ENCODE data around the gene ANKRD22.

Gene ANKRD22

GRCh38 chr10:88833723-88834122 is 17.9 kb downstream of the ANKRD22 start:
- Mint-ChIP-seq H3K27ac (no peak overlapping the region), H3K4me1 (ENCODE audit: low read depth) (peaks cover 39% of the 10 kb centered on the region), H3K36me3 (ENCODE audit: low read depth) (no peaks in the 10 kb centered on the region), H3K4me3 (no peak overlapping the region), H3K9me3 (no peaks in the 10 kb centered on the region), H3K27me3 (peaks cover 6% of the 10 kb centered on the region)

GRCh38 chr10:88833156-88833555 is 18.5 kb downstream of the ANKRD22 start:
- H3K27me3 Mint-ChIP-seq = peaks cover 6% of the 10 kb centered on the region
- no peak overlapping the region for H3K27ac Mint-ChIP-seq
- H3K9me3 Mint-ChIP-seq = no peaks in the 10 kb centered on the region
- peaks cover 43% of the 10 kb centered on the region for H3K4me1 Mint-ChIP-seq (ENCODE audit: low read depth)
- H3K36me3 Mint-ChIP-seq (ENCODE audit: low read depth) = no peaks in the 10 kb centered on the region
- H3K4me3 Mint-ChIP-seq = no peak overlapping the region

GRCh38 chr10:88832376-88832775 is 19.3 kb downstream of the ANKRD22 start:
- peaks cover 6% of the 10 kb centered on the region for H3K27me3 Mint-ChIP-seq
- peaks cover 51% of the 10 kb centered on the region for H3K4me1 Mint-ChIP-seq (ENCODE audit: low read depth)
- H3K4me3 Mint-ChIP-seq = no peak overlapping the region
- no peak overlapping the region for H3K27ac Mint-ChIP-seq
- H3K36me3 Mint-ChIP-seq (ENCODE audit: low read depth) = no peaks in the 10 kb centered on the region
- H3K9me3 Mint-ChIP-seq = no peaks in the 10 kb centered on the region

GRCh38 chr10:88831709-88832108 is 19.9 kb downstream of the ANKRD22 start:
- H3K4me3 Mint-ChIP-seq = no peak overlapping the region
- H3K27me3 Mint-ChIP-seq = peaks cover 6% of the 10 kb centered on the region
- H3K36me3 Mint-ChIP-seq (ENCODE audit: low read depth) = no peaks in the 10 kb centered on the region
- peaks cover 56% of the 10 kb centered on the region for H3K4me1 Mint-ChIP-seq (ENCODE audit: low read depth)
- H3K9me3 Mint-ChIP-seq = no peaks in the 10 kb centered on the region
- H3K27ac Mint-ChIP-seq = peak overlapping the region; percentile 45

- Mint-ChIP-seq H3K27ac (peak overlapping the region; percentile 68), H3K9me3 (no peaks in the 10 kb centered on the region), H3K4me3 (peak overlapping the region; percentile 58), H3K36me3 (ENCODE audit: low read depth) (no peaks in the 10 kb centered on the region), H3K4me1 (ENCODE audit: low read depth) (peaks cover 65% of the 10 kb centered on the region), H3K27me3 (peaks cover 6% of the 10 kb centered on the region)
Measured at GRCh38 chr10:88830643-88831268, 20.9 kb downstream of the ANKRD22 start.

- Mint-ChIP-seq H3K27me3 (peaks cover 6% of the 10 kb centered on the region), H3K27ac (peak overlapping the region; percentile 7), H3K4me3 (no peak overlapping the region), H3K36me3 (ENCODE audit: low read depth) (no peaks in the 10 kb centered on the region), H3K9me3 (peaks cover 4% of the 10 kb centered on the region), H3K4me1 (ENCODE audit: low read depth) (peaks cover 72% of the 10 kb centered on the region)
Measured at GRCh38 chr10:88828310-88828709, 23.3 kb downstream of the ANKRD22 start.

GRCh38 chr10:88827671-88828070 is 24.0 kb downstream of the ANKRD22 start:
- H3K27ac Mint-ChIP-seq = no peak overlapping the region
- peaks cover 66% of the 10 kb centered on the region for H3K4me1 Mint-ChIP-seq (ENCODE audit: low read depth)
- H3K27me3 Mint-ChIP-seq = peaks cover 6% of the 10 kb centered on the region
- H3K9me3 Mint-ChIP-seq = peaks cover 4% of the 10 kb centered on the region
- no peak overlapping the region for H3K4me3 Mint-ChIP-seq
- H3K36me3 Mint-ChIP-seq (ENCODE audit: low read depth) = no peaks in the 10 kb centered on the region

- Mint-ChIP-seq H3K36me3 (ENCODE audit: low read depth) (no peaks in the 10 kb centered on the region), H3K4me3 (no peak overlapping the region), H3K4me1 (ENCODE audit: low read depth) (peaks cover 59% of the 10 kb centered on the region), H3K9me3 (peaks cover 4% of the 10 kb centered on the region), H3K27ac (peak overlapping the region; percentile 12), H3K27me3 (peaks cover 6% of the 10 kb centered on the region)
Measured at GRCh38 chr10:88826388-88826787, 25.3 kb downstream of the ANKRD22 start.

- peaks cover 24% of the 10 kb centered on the region for H3K4me1 Mint-ChIP-seq (ENCODE audit: low read depth)
- no peak overlapping the region for H3K27ac Mint-ChIP-seq
- H3K27me3 Mint-ChIP-seq = no peaks in the 10 kb centered on the region
- no peaks in the 10 kb centered on the region for H3K36me3 Mint-ChIP-seq (ENCODE audit: low read depth)
- H3K4me3 Mint-ChIP-seq = no peak overlapping the region
- H3K9me3 Mint-ChIP-seq = peaks cover 4% of the 10 kb centered on the region
Measured at GRCh38 chr10:88820748-88821401, 30.8 kb downstream of the ANKRD22 start.

GRCh38 chr10:88819290-88819689 is 32.4 kb downstream of the ANKRD22 start:
- H3K4me3 Mint-ChIP-seq = no peak overlapping the region
- no peaks in the 10 kb centered on the region for H3K36me3 Mint-ChIP-seq (ENCODE audit: low read depth)
- H3K4me1 Mint-ChIP-seq (ENCODE audit: low read depth) = peaks cover 10% of the 10 kb centered on the region
- H3K27ac Mint-ChIP-seq = no peak overlapping the region
- H3K27me3 Mint-ChIP-seq = no peaks in the 10 kb centered on the region
- peaks cover 4% of the 10 kb centered on the region for H3K9me3 Mint-ChIP-seq

GRCh38 chr10:88813200-88813599 is 38.4 kb downstream of the ANKRD22 start:
- Mint-ChIP-seq H3K27me3 (no peaks in the 10 kb centered on the region), H3K27ac (no peak overlapping the region), H3K36me3 (ENCODE audit: low read depth) (no peaks in the 10 kb centered on the region), H3K4me3 (no peak overlapping the region), H3K9me3 (no peaks in the 10 kb centered on the region), H3K4me1 (ENCODE audit: low read depth) (peaks cover 17% of the 10 kb centered on the region)

GRCh38 chr10:88810196-88810961 is 41.3 kb downstream of the ANKRD22 start:
- H3K36me3 Mint-ChIP-seq (ENCODE audit: low read depth) = no peaks in the 10 kb centered on the region
- H3K27ac Mint-ChIP-seq = no peak overlapping the region
- no peaks in the 10 kb centered on the region for H3K9me3 Mint-ChIP-seq
- no peak overlapping the region for H3K4me3 Mint-ChIP-seq
- H3K27me3 Mint-ChIP-seq = no peaks in the 10 kb centered on the region
- peaks cover 10% of the 10 kb centered on the region for H3K4me1 Mint-ChIP-seq (ENCODE audit: low read depth)

GRCh38 chr10:88809621-88810020 is 42.0 kb downstream of the ANKRD22 start:
- Mint-ChIP-seq H3K27me3 (no peaks in the 10 kb centered on the region), H3K9me3 (no peaks in the 10 kb centered on the region), H3K36me3 (ENCODE audit: low read depth) (no peaks in the 10 kb centered on the region), H3K27ac (no peak overlapping the region), H3K4me1 (ENCODE audit: low read depth) (peaks cover 10% of the 10 kb centered on the region), H3K4me3 (no peak overlapping the region)

- H3K4me1 Mint-ChIP-seq (ENCODE audit: low read depth) = peaks cover 15% of the 10 kb centered on the region
- H3K9me3 Mint-ChIP-seq = no peaks in the 10 kb centered on the region
- no peak overlapping the region for H3K27ac Mint-ChIP-seq
- no peaks in the 10 kb centered on the region for H3K27me3 Mint-ChIP-seq
- H3K36me3 Mint-ChIP-seq (ENCODE audit: low read depth) = no peaks in the 10 kb centered on the region
- H3K4me3 Mint-ChIP-seq = no peak overlapping the region
Measured at GRCh38 chr10:88805924-88806323, 45.7 kb downstream of the ANKRD22 start.

GRCh38 chr10:88805361-88805760 is 46.3 kb downstream of the ANKRD22 start:
- H3K4me3 Mint-ChIP-seq = no peak overlapping the region
- peaks cover 15% of the 10 kb centered on the region for H3K4me1 Mint-ChIP-seq (ENCODE audit: low read depth)
- H3K9me3 Mint-ChIP-seq = no peaks in the 10 kb centered on the region
- no peaks in the 10 kb centered on the region for H3K27me3 Mint-ChIP-seq
- H3K36me3 Mint-ChIP-seq (ENCODE audit: low read depth) = no peaks in the 10 kb centered on the region
- H3K27ac Mint-ChIP-seq = no peak overlapping the region
